B cell (primary cell): ENCODE data around the gene SLC38A1. TPM values are rescaled to one million over a fixed set of nuclear protein-coding genes. Genes with fewer than 3 reads are reported as not detected.
A peak's percentile ranks its signal among the peaks of the same experiment; 100 is the strongest.

Source experiments
- ATAC-seq: fragments of 200-7000 bp; cut with Tn5 transposase; one replicate; pipeline ENCODE4 v1.10.0; 2021; ENCODE audit warnings: low read depth, mild to moderate bottlenecking, moderate number of reproducible peaks, moderate library complexity
- CTCF ChIA-PET: fragments of 350-600 bp; sonication (Branson Sonifier 250); formaldehyde crosslinking; loops from one replicate; lab custom pipeline; 2021; ENCODE audit warnings: antibody characterized with exemption, inconsistent platforms; lab: Charles Lee
- POLR2A ChIA-PET: fragments of 350-600 bp; sonication (Branson Sonifier 250); formaldehyde crosslinking; loops from one replicate; lab custom pipeline; 2021; ENCODE audit warnings: antibody characterized with exemption; lab: Charles Lee
- DNase-seq: peaks from one replicate; pipeline ENCODE4 v3.0.0; 2013
- H2AFZ ChIP-seq: 2 replicates; pipeline ENCODE4 v1.6.1; 2012; ENCODE audit warnings: mild to moderate bottlenecking, low read depth, low read length; ENCODE audit not compliant: insufficient read depth, poor library complexity, severe bottlenecking
- H3K27ac ChIP-seq, 2 donors: 1 replicate in 1 of 2; 2 replicates in 1 of 2; pipeline ENCODE4 v1.5.1; 2012 to 2013; ENCODE audit warnings: low read length in 2 of 2, mild to moderate bottlenecking in 2 of 2, moderate library complexity in 1 of 2
- H3K27me3 ChIP-seq, 4 experiments: fragments of 200-600 bp in 1 of 4; sonication (generic) in 1 of 4; replicated peaks in 1 of 4; 1 replicate in 2 of 4; 2 replicates in 2 of 4; pipeline versions ENCODE4 v1.6.1 to v1.7.0; 2013 to 2016; ENCODE audit warnings: low read length in 3 of 4, mild to moderate bottlenecking in 2 of 4, mixed read lengths in 1 of 4, moderate library complexity in 1 of 4; ENCODE audit not compliant: insufficient read depth in 4 of 4, control insufficient read depth in 3 of 4; ENCODE audit errors: control extremely low read depth in 1 of 4
- H3K36me3 ChIP-seq, 2 experiments: replicated peaks in 1 of 2; 1 replicate in 1 of 2; 2 replicates in 1 of 2; pipeline versions ENCODE4 v1.6.1 to v1.7.1; 2013; ENCODE audit warnings: low read length in 1 of 2; ENCODE audit not compliant: insufficient read depth in 2 of 2, control insufficient read depth in 1 of 2; ENCODE audit errors: control extremely low read depth in 1 of 2, extremely low read depth in 1 of 2
- H3K4me1 ChIP-seq, 2 donors: fragments of 200-600 bp in 1 of 2; sonication (generic) in 1 of 2; 1 replicate in 1 of 2; 2 replicates in 1 of 2; pipeline versions ENCODE4 v1.5.1 to v1.6.1; 2013 to 2017; ENCODE audit warnings: low read length in 2 of 2; ENCODE audit not compliant: control insufficient read depth in 2 of 2, insufficient read depth in 2 of 2
- H3K4me2 ChIP-seq: replicated peaks from 2 replicates; pipeline ENCODE3; 2012; ENCODE audit warnings: mild to moderate bottlenecking, low read depth, low read length; ENCODE audit not compliant: poor library complexity, severe bottlenecking
- H3K4me3 ChIP-seq, 5 experiments: fragments of 200-600 bp in 1 of 5; sonication (generic) in 1 of 5; 1 replicate in 3 of 5; 2 replicates in 2 of 5; pipeline versions ENCODE4 v1.5.1 to v1.7.0; 2011 to 2016; ENCODE audit warnings: low read length in 4 of 5, mild to moderate bottlenecking in 4 of 5, low read depth in 2 of 5, control low read depth in 1 of 5, moderate library complexity in 1 of 5; ENCODE audit not compliant: insufficient read depth in 1 of 5; ENCODE audit errors: control extremely low read depth in 1 of 5, extremely low read depth in 1 of 5
- H3K79me2 ChIP-seq: fragments of 200-600 bp; sonication (generic); one replicate; pipeline ENCODE4 v1.6.0; 2016; ENCODE audit warnings: low read length; ENCODE audit not compliant: control insufficient read depth, insufficient read depth
- H3K9ac ChIP-seq: fragments of 200-600 bp; sonication (generic); 2 replicates; pipeline ENCODE4 v1.6.1; 2017; ENCODE audit warnings: mild to moderate bottlenecking, low read length, moderate library complexity
- H3K9me3 ChIP-seq, 3 donors: one replicate each; pipeline versions ENCODE4 v1.6.1 to v1.7.1; 2013; ENCODE audit warnings: low read length in 2 of 3; ENCODE audit not compliant: control insufficient read depth in 2 of 3, insufficient read depth in 1 of 3; ENCODE audit errors: control extremely low read depth in 1 of 3
- H4K20me1 ChIP-seq: 2 replicates; pipeline ENCODE4 v1.6.0; 2012; ENCODE audit warnings: mild to moderate bottlenecking, low read length; ENCODE audit not compliant: insufficient read depth, control insufficient read depth, poor library complexity, severe bottlenecking
- H3K27ac Mint-ChIP-seq: one replicate; pipeline ENCODE4 v1.8.0; 2021; ENCODE audit warnings: mixed read lengths
- H3K27me3 Mint-ChIP-seq: one replicate; pipeline ENCODE4 v1.8.0; 2021; ENCODE audit warnings: mixed read lengths
- H3K4me1 Mint-ChIP-seq: one replicate; pipeline ENCODE4 v1.8.0; 2021; ENCODE audit warnings: mixed read lengths
- H3K4me3 Mint-ChIP-seq: one replicate; pipeline ENCODE4 v1.8.0; 2021; ENCODE audit warnings: mixed read lengths
- H3K9me3 Mint-ChIP-seq: one replicate; pipeline ENCODE4 v1.8.0; 2022; ENCODE audit warnings: mixed read lengths; ENCODE audit not compliant: insufficient read depth
- CTCF ChIP-seq: fragments of 200-600 bp; IDR thresholded peaks from one replicate; pipeline ENCODE4 v1.8.0; 2022; ENCODE audit warnings: antibody characterized with exemption, mild to moderate bottlenecking
- EZH2 ChIP-seq: IDR thresholded peaks from 2 replicates; pipeline ENCODE4 v1.6.1; 2012; ENCODE audit warnings: borderline replicate concordance, low read depth, mild to moderate bottlenecking, moderate library complexity, low read length; ENCODE audit not compliant: insufficient read depth, poor library complexity, severe bottlenecking
- WGBS: methylation state at CpG from one replicate; pipeline ENCODE4 v1.1.5; 2013; ENCODE audit warnings: missing lambda C conversion rate; ENCODE audit not compliant: insufficient coverage; 5-methylcytosine and 5-hydroxymethylcytosine counted together
- intact Hi-C: fragments of 100-400 bp; cut with micrococcal nuclease; formaldehyde crosslinking; loops from one replicate; pipeline ENCODE4 v1.10.0; 2022
- polyA plus RNA-seq: library from polyadenylated mRNA; depleted of rRNA; stranded (reverse); fragments of >200 nt; gene quantifications from 2 replicates; pipeline ENCODE4 v1.2.3, GENCODE V29; 2012
- total RNA-seq, 2 donors: library from RNA; stranded (reverse); fragments of 120-200 nt in 1 of 2; gene quantifications; 1 replicate in 1 of 2; 2 replicates in 1 of 2; pipeline versions ENCODE4 v1.2.3 to v1.2.4, GENCODE V29; 2013 to 2022

Gene SLC38A1
- total and polyA plus RNA-seq, 2 donors (not counting 1 experiment from before 2014, with no cell fraction given), result 38.1 to 205 TPM

DNA sequence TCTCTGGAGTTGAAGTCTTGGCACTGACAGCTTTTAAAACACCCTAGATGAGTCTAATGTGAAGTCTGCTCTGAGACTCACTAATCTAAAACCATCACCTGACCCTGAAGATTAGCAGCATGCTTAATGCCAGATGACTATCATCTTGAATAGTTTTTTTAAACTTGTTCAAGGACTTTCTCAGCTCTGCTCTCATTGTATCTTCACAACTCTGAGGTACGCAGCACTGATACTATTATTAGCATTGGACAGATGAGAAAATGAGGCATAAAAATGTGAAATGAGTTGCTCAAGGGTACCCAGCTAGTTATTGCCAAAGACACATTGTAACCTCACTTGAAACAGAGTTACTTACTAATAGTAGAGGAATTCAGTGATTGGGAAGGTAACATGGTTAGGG lies 4.8 kb downstream of the SLC38A1 start:
- ATAC-seq (no peak), DNase-seq (no peak)
- no peaks in the 10 kb centered on the region for H3K27me3 ChIP-seq
- no peak overlapping the region for H3K4me3 ChIP-seq
- peak overlapping the region; percentile 54 for H3K4me3 Mint-ChIP-seq
- peaks cover 0 to 14% of the 10 kb centered on the region in 2 experiments for H3K36me3 ChIP-seq
- no CpG with 5 or more reads among the region's 1 CpG for WGBS
- CTCF ChIA-PET, result interaction anchor here (0.6 to 1.9 kb wide), 4 partner anchors 39 to 193 kb away, joined by 3 to 6 read pairs (median 3); no protein-coding TSS in a partner anchor
- no peaks in the 10 kb centered on the region for H3K9me3 ChIP-seq
- H3K79me2 ChIP-seq, result peaks cover 100% of the 10 kb centered on the region
- intact Hi-C loops, result no loop called here
- H3K4me2 ChIP-seq, result peak overlapping the region; percentile 94
- H2AFZ ChIP-seq, result no peak overlapping the region
- POLR2A ChIA-PET, result no interaction called here
- H3K27ac ChIP-seq, result peak overlapping the region; percentile 33 to 70
- peaks cover 86% of the 10 kb centered on the region for H4K20me1 ChIP-seq
- H3K4me1 ChIP-seq, result peaks cover 64 to 68% of the 10 kb centered on the region in 2 donors
- no peaks in the 10 kb centered on the region for H3K27me3 Mint-ChIP-seq
- no peak overlapping the region for H3K9ac ChIP-seq
- no peaks in the 10 kb centered on the region for H3K9me3 Mint-ChIP-seq
- peak overlapping the region; percentile 65 for H3K27ac Mint-ChIP-seq
- peaks cover 16% of the 10 kb centered on the region for H3K4me1 Mint-ChIP-seq
- no peak for TF ChIP-seq EZH2
- TF ChIP-seq CTCF, result no peak

DNA sequence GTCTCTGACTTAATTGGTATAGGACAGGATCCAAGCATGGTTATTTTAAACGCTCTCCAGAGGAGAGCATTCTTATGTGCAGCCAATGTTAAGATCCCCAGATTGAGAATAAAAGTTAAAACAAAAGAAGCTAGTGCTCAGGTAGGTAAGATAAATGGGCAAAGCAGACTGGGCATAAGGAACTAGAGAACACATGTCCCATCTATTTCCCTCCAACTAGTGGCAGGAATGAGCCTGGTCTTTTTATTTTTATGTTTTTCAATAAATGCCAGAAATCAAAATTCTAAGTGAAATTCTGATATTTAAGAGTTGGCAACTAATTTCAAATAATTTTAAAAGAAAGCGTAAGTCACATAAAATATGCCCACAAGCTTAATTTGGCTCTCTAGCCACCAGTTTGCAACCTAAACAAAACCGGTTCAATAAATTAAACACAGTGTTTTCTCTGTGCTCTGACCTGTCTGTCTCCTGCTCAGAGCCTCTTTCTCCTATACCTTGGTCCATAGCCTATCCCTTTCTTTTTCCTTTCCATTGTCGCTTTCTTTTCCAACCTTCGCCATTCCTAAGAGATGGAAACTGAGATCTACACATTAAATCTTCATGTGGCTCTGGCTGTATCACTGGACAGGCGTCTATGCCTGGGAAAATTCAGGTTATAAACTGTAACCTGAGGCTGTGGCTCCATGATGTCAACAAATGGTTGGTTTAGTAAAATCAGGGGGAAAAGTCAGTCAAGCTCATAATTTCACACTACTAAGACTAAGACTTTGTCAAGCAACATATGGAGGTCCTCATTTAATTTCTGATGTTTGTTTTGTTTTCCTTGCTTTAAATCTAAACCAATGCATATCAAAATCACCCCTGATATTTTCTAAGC lies 5.5 kb downstream of the SLC38A1 start:
- POLR2A ChIA-PET, result no interaction called here
- no peaks in the 10 kb centered on the region for H3K27me3 Mint-ChIP-seq
- peaks cover 100% of the 10 kb centered on the region for H3K79me2 ChIP-seq
- H3K9ac ChIP-seq, result no peak overlapping the region
- H3K9me3 ChIP-seq, result no peaks in the 10 kb centered on the region
- peak overlapping the region in 1 of 5 experiments; percentile 9 for H3K4me3 ChIP-seq
- H4K20me1 ChIP-seq, result peaks cover 93% of the 10 kb centered on the region
- peak overlapping the region; percentile 54 for H3K4me3 Mint-ChIP-seq
- CTCF ChIA-PET, result interaction anchor here (0.5 to 1.9 kb wide), 5 partner anchors 31 to 193 kb away, joined by 3 to 6 read pairs (median 3); no protein-coding TSS in a partner anchor
- H2AFZ ChIP-seq, result no peak overlapping the region
- peaks cover 0 to 14% of the 10 kb centered on the region in 2 experiments for H3K36me3 ChIP-seq
- no peaks in the 10 kb centered on the region for H3K27me3 ChIP-seq
- no peak for TF ChIP-seq CTCF
- TF ChIP-seq EZH2, result no peak
- H3K4me1 Mint-ChIP-seq, result peaks cover 19% of the 10 kb centered on the region
- peak overlapping the region; percentile 65 for H3K27ac Mint-ChIP-seq
- H3K27ac ChIP-seq, result peak overlapping the region; percentile 33 to 70
- no peak for DNase-seq
- no peak for ATAC-seq
- H3K4me1 ChIP-seq, result peaks cover 70 to 75% of the 10 kb centered on the region in 2 donors
- no peaks in the 10 kb centered on the region for H3K9me3 Mint-ChIP-seq
- H3K4me2 ChIP-seq, result peak overlapping the region; percentile 94
- intact Hi-C loops, result no loop called here
- WGBS, result 92% methylated on average over 3 of the region's 6 CpGs
